COLO668 (cell line): Measurements from ENCODE around the gene MEAF6.
A peak's percentile ranks its signal among the peaks of the same experiment; 100 is the strongest.

Experiments
- DNase-seq: peaks from one replicate; lab custom pipeline; 2025; ENCODE audit not compliant: unreplicated experiment; lab: John Stamatoyannopoulos, UW

The MEAF6 gene

DNA sequence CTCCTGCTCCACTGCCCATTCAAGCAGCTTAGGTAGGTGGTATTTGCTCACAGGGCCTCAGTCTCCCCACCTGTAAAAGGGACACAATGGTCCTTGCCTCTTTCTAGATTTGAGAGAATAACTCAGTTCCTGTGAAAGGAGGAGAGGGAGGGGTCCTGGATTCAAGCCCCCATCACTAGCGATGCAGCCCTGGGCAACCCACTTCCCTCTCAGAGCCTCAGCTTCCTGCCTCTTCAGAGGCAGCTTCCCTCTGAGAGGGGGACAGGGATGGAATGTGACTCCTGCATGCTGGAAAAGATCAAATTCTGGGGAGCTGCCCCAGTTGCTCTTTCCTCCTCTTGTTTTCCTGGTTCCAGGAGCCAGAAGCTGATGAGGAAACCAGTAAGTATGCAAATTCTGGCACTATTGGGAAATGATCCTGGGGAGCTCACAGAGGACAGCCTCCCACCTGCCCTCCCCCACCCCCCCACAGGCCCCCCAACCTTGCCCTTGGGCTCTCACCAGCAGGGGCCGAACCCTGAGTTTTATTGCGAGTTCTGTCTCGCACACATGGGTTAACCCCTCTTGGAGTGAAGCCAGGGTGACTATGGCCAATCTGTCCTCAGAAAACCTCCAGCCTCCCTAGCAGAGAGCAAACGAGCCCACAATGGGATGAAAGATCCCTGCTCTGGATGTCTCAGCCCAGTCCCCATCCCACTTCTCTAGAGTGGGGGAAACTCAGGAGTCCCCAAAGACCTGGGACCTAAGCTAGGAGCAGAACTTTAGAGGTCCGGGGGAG is 28.5 kb downstream of the MEAF6 start:
- DNase-seq = no peak

GRCh38 chr1:37484325-37485051 is 30.1 kb downstream of the MEAF6 start:
- DNase-seq = no peak

DNA sequence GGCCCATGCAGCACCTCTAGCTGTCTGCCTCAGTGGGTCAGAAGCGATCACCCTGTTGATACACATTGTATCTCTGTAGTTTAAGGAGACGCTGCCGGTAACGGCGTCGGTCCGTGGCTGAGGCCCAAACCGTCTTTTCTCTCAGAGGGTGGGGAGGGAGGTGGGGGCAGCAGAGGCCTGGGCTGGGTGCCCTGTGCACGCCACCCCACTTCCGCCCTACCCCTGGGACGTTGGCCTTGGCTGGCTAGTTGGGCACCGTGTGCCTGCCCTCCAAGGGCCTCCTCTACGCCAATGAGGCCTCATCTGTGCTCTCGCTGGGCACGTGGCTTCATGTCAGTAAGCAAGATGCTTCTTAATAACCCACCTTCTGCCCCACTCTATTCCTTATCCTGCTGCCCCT is 30.8 kb downstream of the MEAF6 start:
- no peak for DNase-seq

GRCh38 chr1:37482796-37483744 is 31.5 kb downstream of the MEAF6 start:
- DNase-seq = no peak

DNA sequence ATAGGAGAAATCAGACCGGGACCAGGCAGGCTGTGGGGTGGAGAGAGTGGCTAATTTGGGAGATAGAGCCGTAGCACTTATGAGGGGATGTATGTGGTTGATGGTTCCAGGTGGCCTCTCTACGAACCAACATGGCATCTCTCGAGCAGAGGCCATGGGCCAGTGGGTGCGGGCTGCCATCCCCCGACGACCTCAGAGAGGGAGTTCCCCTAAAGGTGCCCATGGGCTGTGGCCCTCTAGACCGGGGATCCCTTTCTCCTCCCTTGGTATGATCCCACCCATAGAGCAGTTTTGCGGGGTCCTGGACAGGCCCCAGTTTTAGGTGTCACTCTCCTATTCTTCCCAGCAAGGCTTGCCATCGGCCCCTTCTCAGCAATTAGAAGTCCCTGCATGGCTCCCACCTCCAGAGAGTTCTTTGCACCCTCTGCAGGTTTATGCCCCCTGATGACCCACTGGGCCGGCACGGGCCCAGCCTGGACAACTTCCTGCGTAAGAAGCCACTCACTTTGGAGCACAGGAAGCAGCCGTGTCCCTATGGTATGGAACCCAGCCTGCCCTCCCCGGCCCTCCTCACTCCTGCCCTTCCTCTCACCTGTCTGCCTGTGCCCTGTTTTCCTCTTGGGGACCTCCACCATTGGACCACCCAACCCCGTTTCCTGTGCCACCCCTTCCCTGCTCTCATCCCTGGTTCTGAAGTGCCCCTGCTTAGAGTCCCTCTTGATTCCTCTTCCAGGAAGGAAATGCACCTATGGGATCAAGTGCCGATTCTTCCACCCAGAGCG is 32.4 kb downstream of the MEAF6 start:
- DNase-seq = no peak

DNA sequence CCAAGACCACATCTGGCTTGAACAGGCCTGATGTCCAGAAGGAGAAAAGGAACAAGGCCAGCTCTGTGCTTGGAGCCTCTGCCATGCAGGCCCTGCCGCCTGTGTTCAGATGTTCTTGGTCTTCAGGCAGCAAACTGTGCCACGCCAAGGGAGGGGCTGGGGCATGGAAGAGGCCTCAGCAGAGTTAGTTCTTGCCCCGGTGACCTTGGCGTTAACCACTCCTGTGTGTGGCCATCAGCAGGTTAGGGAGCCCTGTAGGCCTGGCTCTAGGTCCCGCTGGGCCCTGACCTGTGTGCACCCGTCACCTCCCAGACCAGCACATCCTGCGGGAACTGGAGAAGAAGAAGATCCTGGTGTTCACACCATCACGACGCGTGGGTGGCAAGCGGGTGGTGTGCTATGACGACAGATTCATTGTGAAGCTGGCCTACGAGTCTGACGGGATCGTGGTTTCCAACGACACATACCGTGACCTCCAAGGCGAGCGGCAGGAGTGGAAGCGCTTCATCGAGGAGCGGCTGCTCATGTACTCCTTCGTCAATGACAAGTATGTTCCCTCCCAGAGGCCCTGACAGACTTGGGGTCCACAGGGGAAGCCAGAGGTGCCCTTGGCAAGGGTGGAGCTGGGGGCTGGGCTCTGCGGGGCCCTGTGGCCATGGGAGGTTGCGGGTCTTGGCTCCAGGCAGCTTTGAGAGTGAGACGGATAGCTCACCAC is 33.1 kb downstream of the MEAF6 start:
- DNase-seq = no peak

GRCh38 chr1:37480581-37481288 is 33.8 kb downstream of the MEAF6 start:
- no peak for DNase-seq

- DNase-seq = no peak
Observed at GRCh38 chr1:37480125-37480466, 34.5 kb downstream of the MEAF6 start.

GRCh38 chr1:37479255-37480124 is 35.1 kb downstream of the MEAF6 start:
- DNase-seq = peak; percentile 99

GRCh38 chr1:37478890-37479254 is 35.7 kb downstream of the MEAF6 start:
- DNase-seq = no peak

GRCh38 chr1:37478451-37478881 is 36.1 kb downstream of the MEAF6 start:
- peak; percentile 33 for DNase-seq

DNA sequence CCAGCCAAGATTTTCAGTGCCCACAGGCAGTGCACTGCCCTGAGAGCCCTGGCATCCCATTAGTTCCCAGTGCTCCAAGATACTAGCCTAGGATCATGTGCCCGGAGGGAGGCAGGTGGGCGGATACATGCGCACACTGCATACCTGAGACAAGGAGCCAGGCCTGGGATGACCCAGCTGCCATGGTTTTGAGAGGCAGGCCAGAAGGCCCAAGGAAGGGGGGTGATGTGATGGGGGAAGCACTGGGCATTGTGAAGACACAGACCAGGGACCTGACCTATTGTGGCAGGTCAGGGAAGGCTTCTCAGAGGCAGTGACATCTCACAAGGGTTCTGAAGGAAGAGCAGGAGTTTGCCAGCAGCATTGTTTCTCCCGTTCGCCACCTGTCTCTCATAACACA is 36.6 kb downstream of the MEAF6 start:
- DNase-seq = no peak

DNA sequence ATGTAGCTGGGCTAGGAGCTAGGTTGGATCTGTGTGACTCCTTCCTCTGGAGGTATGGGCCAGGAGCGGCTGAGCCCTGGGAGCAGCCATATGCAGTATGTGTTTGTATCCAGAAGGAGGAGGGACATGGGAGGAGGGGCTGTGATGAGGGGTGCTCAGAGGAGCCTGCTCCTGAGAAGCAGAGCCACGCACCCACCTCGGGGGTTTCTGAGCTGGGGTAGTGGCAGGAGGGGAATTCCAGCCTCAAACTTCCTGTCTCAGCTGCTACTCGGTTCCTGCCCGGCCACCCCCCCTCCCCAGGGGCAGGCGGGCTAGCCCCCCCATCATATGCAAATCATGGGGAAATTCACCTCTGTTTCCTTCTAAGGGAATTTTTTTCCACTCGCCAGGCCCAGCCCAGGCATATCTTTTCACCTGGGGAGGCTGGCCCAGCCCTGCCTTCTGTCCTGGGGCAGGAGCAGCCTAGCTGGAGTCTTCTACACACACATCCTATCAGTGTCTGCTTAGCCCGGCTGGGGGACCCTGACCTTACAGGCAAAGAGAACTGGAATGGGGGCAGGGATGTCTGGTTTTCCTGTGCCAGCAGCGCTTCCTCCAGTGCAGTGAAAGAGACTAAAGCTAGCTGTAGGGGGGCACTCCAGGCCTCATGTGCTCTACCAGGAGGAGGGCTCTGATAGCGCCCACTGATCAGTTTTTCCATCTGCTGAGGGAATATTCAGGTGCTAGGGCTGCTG is 37.2 kb downstream of the MEAF6 start:
- DNase-seq = peak; percentile 78

- DNase-seq = peak; percentile 53
Observed at GRCh38 chr1:37476460-37477197, 37.9 kb downstream of the MEAF6 start.

DNA sequence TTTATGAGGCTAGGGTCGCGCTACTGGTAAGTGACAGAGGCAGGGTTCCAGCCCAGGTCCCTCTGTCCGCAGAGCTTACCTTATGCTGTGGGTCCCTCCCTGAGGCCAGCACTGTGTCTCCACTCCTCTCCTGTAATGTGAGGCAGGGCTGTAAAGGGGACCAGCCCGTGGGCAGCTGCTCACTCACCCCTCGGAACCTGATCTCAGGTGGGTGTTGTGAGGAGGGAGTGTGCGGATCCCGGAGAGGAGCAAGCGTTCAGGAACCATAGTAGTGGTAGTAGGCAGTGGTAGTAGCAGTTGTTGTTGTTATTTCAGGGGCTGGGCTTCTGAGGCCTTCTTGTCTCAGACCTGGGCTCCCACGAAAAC is 38.5 kb downstream of the MEAF6 start:
- DNase-seq = no peak

GRCh38 chr1:37475380-37476086 is 39.0 kb downstream of the MEAF6 start:
- DNase-seq = peak; percentile 66
